HG02571 (cell line): ENCODE results near the gene PLAAT3.
A peak's percentile ranks its signal among the peaks of the same experiment; 100 is the strongest.
"Not testable (repeated sequence)": the region's sequence is repeated elsewhere in the genome, so short reads cannot be mapped to it uniquely, and the experiment has no call there.

Experiments used
- ATAC-seq: cut with Tn5 transposase; IDR thresholded peaks from one replicate; pipeline ENCODE4 v1.9.1; 2021; ENCODE audit warnings: mild to moderate bottlenecking, moderate library complexity; ENCODE audit not compliant: unreplicated experiment

PLAAT3 gene

DNA sequence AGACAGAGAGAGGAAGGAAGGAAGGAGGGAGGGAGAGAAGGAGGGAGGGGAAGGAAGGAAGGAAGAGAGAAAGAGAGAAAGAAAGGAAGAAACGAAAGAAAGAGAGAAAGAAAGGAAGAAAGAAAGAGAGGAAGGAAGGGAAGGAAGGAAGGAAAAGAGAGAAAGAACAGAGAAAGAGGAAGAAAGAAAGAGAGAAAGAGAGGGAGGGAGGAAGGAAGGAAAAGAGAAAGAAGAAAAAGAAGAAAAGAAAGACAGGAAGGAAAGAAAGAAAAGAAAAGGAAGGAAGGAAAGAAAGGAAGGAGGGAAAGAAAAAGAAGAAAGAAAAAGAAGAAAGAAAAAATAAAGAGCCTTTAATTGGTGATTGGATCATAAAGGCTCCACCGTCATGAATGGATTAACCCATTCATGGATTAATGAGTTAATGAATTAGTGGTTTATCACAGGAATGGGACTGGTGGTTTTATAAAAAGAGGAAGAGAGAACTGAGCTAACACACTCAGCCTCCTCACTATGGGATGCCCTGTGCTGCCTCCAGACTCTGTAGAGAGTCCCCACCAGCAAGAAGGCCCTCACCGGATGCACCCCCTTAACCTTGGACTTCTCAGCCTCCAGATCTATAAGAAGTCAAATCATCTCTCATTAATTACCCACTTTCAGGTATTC is 42.1 kb downstream of the PLAAT3 start:
- no peak for ATAC-seq

DNA sequence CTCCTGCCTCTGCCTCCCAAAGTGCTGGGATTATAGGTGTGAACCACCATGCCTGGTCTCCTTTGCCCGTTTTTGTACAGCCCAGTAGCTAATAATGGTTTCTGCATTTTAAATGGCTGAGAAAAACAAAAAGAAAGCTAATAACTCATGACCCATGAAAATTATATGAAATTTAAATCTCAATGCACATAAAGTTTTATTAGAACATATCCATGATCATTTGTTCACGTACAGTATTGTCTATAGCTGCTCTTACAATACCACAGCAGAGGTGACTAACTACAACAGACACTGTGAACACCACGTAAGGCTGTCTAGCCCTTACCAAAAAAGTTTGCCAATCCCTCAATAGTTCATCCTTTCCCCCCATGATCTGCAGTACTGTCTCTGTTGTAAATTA is 44.7 kb downstream of the PLAAT3 start:
- no peak for ATAC-seq

DNA sequence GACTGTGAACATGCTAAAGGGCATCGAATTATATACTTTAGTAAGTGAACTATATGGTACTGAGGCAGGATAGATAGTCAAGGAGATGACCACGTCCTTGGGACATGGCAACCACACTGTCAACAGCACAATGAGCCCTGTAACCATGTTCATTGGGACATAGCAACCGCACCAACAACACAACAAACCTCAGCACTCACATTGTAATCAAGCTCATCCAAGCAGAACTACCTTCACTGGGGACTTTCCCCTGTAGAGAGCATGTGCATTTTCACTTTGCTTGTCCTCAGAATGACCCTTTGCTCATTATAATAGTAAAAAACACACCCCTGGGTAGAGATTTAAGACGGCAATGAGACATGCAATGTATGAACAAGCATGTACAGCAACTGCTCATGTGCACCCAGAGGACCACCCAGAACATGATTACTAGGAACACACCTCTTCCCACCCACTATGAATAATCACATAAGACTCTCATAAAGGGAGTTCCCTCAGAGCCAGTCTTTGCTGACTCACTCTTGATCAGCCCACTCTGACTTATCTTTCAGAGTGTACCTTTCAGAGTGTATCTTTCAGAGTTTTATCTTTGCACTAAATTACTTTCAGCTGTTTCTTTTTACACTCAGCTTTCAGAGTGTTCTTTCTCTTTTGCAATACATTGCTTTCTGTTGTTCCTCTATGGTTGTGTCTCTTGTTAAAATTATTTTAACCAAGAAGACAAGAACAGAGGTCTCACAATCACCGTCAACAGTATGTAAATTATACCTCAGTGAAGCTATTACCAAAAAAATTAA is 47.0 kb downstream of the PLAAT3 start:
- ATAC-seq = peak; percentile 69

DNA sequence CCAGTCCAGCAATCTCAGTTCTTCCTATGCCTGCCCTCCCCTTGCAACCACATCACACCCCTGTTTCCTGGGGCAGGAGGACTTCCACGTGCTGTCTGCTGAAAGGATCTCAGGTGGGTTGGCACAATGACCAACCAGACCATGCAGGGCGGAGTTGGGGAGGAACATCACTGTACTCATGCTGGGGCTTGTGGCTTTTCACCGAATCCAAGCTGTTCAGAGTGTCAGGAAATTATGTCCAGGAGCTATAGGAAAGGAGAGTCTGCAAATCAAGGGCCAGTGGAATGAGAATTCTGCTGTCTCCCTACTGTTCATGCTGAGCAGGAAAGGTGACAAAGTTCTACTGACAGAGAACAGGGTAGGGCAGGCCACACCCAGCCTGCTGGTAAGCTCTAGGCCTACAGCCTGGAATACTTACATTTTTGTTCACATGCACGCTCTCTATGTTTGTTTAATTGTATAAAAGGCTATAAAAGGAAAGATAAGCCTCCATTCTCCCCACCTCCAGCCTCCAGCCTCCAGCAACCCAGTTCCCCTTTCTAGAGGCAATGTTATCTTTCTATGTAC is 49.4 kb downstream of the PLAAT3 start:
- no peak for ATAC-seq

DNA sequence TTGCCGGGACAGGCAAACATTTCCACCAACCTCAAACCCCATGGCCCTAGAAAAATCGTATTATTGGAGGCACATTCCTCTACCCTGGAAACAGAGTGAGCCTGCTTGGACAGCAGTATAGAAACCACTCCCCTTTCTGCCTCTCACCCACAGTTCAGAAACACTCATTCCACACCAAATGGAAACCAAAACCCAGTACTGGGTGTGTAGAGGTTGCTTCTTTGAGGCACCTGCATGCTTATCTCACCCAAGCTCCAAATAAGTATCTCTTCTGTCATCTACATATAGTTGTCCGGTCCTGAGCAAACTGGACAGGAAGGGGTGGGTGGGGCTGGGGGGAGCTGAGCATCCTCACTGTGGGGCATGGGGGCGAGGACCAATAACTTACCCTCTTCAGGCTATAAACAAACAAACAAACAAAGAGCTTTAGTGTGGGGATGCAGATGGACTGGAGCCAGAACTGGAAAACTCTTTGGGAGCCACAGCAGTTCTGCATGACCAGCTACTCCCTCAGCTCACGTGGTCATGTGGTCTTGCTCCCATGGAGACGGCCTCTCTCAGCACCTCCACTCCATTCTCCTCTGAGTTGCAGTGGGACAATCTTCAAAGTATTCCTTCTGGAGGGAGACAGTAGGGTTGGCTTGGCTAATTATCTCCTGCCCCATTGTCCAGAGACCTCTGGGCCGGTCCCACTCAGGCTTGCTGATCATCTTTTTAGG is 50.0 kb downstream of the PLAAT3 start:
- peak; percentile 73 for ATAC-seq

DNA sequence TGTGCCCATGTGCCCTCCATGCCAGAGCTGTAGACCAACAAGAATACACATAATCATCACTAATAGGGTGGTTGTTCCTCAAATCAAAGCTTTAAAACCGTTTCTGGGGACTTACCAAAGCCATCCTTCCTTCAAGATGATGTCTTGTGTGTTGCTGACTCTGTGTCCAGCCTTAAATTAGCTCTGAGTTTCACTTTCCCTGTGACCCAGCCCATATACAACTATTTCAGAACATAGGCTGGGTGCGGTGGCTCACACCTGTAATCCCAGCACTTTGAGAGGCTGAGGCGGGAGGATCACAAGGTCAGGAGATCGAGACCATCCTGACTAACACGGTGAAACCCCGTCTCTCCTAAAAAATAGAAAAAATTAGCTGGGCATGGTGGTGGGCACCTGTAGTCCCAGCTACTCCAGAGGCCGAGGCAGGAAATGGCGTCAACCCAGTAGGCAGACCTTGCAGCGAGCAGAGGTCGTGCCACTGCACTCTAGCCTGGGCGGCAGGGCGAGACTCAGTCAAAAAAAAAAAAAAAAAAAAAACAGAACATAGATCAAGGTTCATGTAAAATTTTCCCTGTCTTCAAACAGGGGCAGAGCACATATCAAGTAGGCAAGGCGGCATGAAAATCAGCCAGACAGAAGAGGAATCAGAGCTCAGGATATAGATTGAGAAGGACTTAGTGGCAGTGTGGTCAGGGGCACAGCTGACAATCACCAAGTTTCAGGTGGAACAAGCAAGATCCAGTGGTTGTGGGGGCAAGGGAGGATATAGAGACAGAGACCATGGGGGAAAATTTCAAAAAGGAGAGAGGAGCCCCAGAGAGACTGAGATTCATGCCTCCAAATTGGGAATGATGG is 50.8 kb downstream of the PLAAT3 start, which contains the start of gene PLAAT2:
Gene PLAAT2 (minus strand): TSS at position 179 of the 855 bp plus-strand sequence. CDS start 55 bp downstream, at position 124.
- no peak for ATAC-seq

DNA sequence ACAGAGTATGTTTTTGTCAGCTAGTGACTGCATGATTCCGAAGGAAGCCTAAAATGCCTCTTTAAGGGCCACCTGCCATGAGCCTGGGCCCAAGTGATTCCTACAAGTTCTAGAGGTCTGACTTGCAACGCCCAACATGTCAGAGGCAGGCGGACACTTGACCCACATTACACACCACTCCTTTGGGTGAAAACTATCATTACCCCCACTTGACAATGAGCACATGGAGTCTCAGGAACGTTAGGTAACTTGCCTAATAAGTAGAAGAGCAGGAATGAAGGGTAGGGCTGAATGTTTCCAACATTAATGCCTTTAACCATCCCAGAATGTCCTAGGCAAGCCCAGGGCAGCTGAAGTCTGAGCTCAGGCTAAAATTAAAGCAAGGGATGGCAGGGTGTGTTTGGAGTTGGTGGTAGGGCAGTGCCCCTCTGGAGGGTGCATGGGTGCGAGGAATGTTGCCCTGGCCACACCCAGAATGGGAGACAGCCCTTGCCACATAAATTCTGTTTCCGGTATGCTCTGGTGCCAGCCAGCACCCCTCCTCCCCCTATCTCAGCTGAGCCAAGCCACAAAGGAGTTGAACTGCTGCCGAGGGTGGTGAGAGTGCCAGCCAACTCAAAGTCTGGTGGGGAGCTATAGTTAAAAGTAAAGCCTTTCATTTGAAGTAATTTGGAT is 53.6 kb downstream of the PLAAT3 start:
- ATAC-seq = no peak

DNA sequence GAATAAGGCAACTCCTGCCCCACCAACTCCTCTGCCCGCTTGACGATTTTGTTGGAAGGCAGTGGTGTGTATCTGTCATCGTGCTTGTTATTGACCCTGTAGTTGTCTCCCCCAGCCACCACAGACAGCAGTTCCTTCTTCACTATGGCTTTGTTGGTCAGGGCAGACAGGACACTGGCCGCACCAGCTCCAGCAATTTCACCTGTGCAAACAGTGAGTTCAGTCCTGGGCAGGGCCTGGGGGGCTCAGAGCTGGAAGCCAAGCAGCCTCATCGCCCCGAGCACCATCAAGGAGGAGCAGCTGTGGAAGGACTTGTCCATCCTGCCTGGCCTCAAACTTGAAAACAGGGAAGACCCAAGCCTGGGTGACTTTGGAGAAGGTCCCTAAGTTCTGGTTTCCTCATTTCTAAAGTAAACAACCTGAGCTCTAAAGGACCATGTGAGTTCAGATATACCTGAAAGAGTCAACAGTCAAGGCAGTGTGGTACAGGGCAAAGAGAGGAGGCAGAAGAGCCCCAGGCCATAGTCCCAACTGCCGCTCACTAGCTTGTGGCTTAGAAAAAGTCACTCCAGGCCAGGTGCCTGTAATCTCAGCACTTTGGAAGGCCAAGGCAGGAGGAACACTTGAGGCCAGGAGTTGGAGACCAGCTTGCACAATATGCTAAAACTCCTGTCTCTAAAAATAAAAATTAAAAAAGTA is 55.6 kb downstream of the PLAAT3 start:
- ATAC-seq = no peak

DNA sequence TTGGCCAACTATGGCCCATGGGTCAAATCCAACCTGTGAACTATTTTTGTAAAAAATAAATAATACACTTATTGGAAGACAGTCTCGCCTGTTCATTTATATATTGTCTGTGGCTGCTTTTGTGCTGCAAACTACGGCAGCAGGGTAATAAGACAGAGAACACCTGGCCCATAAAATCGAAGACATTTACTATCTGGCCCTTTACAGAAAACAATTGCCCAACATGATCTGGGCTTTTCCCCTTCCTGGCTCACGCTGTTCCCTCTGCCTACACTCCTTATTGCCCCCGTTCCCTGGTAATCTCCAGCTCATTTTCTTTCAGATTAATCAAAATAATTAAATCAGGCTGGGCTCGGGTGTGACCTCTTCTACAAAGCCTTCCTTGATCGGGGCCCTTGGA is 56.7 kb downstream of the PLAAT3 start:
- no peak for ATAC-seq

DNA sequence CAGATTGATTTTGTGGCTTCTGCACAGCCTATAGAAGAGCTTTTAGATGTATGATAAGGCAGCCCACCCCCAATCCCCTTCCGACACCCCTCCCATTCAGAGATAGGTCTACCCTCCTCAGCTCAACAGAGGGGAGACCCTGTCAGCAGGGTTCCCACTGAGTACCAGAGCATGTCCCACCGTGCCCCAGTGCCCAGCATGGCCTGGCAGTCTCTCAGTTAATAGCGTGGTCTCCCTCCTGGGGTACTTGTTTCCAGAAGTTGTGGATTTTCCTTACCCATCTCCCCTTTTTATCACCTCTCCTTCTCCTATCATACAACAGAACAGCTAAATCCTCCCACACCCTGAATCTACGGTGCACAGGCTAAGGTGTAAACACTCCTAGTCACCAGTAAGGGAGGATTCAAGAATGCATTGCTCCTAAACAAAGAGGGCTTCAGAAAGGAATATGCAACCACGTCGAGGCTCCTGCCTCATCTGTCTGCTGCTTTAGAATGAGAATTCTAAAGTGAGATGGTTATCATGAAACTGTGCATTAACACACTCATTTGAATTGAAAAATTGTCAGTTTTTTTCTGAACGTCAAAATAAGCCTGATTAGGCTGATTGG is 57.7 kb downstream of the PLAAT3 start:
- ATAC-seq = no peak

DNA sequence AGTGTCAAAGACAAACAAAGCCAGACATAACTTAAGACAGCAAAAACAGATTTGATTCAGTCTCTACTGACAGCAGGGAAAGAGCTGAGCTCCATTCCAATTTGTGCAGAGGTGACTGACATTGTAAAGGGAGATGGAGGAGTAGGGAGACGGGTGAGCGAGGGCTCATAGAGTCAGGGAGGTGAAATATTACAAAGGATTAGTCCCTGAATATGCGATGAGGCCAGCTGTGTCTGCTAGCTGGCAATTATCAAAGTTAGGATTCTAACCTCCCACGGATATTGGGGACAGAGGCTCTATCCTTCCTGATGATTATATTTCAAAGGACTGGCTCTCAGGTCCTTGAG is 59.4 kb downstream of the PLAAT3 start:
- no peak for ATAC-seq

DNA sequence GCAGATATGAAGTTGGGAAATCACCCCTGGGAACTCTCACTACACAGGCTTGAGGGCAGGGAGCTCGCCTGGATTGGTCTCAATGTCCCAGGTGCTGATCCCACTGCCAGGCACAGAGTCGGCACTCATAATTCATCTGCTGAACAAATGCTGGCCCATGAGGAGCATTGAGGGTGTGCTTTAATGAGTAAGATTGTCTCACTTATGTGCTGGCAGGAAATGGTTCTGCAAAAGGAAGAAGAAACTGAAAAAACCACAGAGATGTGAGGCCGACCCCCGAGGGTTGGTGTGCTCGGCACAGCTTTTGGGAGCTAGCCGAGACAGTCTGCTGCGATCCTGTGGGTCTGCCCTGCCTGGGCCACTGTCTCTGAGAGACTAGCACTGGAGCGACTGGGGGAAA is 60.5 kb downstream of the PLAAT3 start:
- ATAC-seq = no peak

DNA sequence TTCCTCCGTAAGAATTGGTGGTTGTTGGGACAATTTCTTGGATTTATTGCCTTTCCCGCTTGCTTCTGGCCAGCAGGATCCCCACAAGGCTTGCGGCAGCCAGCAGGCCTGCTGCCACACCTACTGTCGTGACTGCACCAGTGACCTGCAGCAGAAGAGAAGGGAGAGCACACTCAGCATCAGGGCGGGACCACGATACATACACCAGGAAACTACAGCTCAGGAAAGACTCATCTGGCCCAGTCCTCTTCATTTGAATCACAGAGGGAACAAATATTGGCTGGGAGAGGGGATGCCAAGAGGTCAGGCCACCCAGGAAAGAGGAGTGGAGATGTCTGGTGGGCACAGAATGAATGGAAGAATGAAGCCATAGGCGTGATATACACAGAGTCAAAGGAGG is 61.3 kb downstream of the PLAAT3 start:
- ATAC-seq = no peak

DNA sequence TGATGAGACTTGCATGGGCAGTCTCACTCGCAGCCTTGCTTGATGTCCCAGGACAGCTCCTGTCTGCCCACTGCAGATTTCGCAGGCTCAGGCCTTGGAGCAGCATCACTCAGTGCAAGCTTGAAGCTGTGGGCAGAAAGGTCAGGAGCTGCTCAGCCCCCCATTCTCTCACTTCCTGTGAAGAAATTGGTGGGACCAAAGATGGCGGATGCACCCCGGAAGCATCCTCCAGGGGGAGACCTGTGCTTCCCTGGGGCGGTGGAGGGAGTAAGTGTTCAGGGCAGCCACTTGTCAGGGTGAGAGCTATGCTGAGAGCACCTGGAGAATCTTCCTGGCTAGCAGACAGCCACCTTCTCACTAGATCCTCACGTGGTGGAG is 62.4 kb downstream of the PLAAT3 start:
- ATAC-seq = no peak

DNA sequence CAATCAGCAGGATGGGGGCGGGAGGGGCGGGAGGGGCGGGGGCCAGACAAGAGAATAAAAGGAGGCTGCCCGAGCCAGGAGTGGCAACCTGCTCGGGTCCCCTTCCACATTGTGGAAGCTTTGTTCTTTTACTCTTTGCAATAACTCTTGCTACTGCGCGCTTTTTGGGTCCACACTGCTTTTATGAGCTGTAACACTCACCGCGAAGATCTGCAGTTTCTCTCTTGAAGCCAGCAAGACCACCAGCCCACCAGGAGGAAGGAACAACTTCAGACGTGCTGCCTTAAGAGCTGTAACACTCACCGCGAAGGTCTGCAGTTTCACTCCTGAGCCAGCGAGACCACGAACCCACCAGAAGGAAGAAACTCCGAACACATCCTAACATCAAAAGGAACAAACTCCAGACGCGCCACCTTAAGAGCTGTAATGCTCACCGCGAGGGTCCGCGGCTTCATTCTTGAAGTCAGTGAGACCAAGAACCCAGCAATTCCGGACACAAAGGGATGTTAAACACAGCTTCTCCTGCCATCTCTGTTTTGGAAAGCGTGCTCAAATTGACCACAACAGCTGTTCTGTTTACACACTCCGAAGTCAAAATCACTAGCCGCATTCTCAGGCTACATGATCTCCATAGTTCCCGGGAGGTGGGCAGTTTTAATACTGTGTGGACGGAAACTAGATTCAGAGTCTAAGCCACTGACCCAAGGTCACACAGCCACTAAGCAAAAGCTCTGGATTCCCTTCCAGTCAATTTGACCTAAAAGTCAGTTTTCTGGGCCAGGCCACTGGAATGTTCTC is 62.9 kb downstream of the PLAAT3 start:
- ATAC-seq = no peak

DNA sequence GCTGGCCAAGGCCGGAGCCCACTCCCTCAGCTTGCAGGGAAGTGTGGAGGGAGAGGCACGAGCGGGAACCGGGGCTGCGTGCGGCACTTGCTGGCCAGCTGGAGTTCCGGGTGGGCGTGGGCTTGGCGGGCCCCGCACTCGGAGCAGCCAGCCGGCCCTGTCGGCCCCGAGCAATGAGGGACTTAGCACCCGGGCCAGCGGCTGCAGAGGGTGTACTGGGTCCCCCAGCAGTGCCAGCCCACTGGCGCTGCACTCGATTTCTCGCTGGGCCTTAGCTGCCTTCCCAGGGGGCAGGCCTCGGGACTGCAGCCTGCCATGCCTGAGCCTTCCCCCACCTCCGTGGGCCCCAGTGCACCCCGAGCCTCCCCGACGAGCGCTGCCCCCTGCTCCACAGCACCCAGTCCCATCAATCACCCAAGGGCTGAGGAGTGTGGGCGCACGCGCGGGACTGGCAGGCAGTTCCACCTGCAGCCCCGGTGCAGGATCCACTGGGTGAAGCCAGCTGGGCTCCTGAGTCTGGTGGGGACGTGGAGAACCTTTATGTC is 64.0 kb downstream of the PLAAT3 start:
- not testable (repeated sequence) for ATAC-seq

DNA sequence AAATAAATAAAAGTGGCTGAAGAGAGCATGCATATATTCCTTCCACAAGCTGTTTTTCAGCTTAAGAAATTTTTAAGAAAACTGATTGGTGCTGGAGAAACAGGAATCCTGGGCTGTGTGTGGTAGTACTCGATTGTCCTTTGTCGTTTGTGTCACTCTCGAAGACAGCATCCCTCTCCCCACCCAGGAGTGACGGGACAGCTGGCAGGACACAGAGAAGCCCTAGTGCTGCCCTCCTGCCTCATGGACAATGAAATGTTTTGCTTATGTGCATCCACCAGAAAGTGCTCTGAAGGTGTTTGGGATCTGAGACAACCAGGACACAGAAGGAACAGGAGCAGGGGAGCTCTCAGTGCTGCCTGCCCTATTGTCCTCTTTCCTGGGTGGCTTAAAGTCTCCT is 64.8 kb downstream of the PLAAT3 start:
- no peak for ATAC-seq

DNA sequence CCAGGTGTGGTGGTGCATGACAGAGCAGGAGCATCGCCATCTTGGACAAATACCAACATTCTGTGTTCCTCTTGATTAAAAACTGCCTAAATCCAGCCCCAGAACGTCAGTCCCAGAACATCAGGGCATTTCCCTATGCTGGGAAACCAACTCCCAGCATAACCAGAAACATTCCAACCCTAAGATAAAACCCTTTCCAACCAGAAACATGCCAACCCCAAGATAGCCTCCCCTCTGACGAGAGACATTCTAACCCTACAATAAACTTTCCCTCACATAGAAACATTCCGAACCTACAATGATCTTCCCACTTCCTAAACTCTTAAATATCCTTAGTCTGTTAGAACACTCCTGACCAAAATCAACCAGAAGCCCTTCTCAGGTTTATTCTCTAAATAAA is 66.1 kb downstream of the PLAAT3 start:
- ATAC-seq = no peak
